Spleen (tissue), 7 donors: ENCODE results near the gene CCNJ.

Experiments used
- POLR2A ChIP-seq, 3 donors: fragments of 450-650 bp; IDR thresholded peaks; one replicate each; pipeline ENCODE4 v1.5.1; 2017; ENCODE audit warnings: antibody characterized with exemption in 3 of 3, mild to moderate bottlenecking in 1 of 3
- TF ChIP-seq, protein P1 (sequence below), 11 experiments: fragments of 200-600 bp in 7 of 11; fragments of 450-650 bp in 4 of 11; sonication (generic) in 4 of 11; IDR thresholded peaks in 8 of 11; conservative IDR thresholded peaks in 3 of 11; 1 replicate in 7 of 11; 2 replicates in 4 of 11; pipeline versions ENCODE4 v1.4.0 to v1.8.0; 2016 to 2021; ENCODE audit warnings: antibody characterized with exemption in 11 of 11, inconsistent platforms in 4 of 11, mild to moderate bottlenecking in 1 of 11
- donor health status: DM: no; HTN: no; CAD: no; lungs with moderate emphysema.
- donor health status: DM: no; HTN: no; CAD: no.
- donor health status: DM: no; HTN: no; CAD: no.

GRCh38 chr10:96047004-96047649 is 3.7 kb downstream of the CCNJ start:
- TF ChIP-seq, protein P1, sequence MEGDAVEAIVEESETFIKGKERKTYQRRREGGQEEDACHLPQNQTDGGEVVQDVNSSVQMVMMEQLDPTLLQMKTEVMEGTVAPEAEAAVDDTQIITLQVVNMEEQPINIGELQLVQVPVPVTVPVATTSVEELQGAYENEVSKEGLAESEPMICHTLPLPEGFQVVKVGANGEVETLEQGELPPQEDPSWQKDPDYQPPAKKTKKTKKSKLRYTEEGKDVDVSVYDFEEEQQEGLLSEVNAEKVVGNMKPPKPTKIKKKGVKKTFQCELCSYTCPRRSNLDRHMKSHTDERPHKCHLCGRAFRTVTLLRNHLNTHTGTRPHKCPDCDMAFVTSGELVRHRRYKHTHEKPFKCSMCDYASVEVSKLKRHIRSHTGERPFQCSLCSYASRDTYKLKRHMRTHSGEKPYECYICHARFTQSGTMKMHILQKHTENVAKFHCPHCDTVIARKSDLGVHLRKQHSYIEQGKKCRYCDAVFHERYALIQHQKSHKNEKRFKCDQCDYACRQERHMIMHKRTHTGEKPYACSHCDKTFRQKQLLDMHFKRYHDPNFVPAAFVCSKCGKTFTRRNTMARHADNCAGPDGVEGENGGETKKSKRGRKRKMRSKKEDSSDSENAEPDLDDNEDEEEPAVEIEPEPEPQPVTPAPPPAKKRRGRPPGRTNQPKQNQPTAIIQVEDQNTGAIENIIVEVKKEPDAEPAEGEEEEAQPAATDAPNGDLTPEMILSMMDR (IDR thresholded peaks at IDR 0.05 in 8 of 11, conservative IDR thresholded peaks at IDR 0.05 in 3 of 11), result no peak
- TF ChIP-seq POLR2A (IDR thresholded peaks at IDR 0.05), result no peak
